Neuronal stem cell (in vitro differentiated cells): ENCODE results near the gene TBC1D22B.

ENCODE experiments used
- DNase-seq: peaks from one replicate; pipeline ENCODE4 v3.0.0-alpha.2; 2013; ENCODE audit warnings: low spot score
- H2AFZ ChIP-seq: one replicate; pipeline ENCODE4 v1.6.1; 2013; ENCODE audit warnings: mild to moderate bottlenecking, low read length, inconsistent platforms
- H2AK5ac ChIP-seq: 2 replicates; pipeline ENCODE4 v1.6.1; 2013; ENCODE audit warnings: low read depth, mild to moderate bottlenecking, inconsistent platforms, low read length, moderate library complexity, mixed read lengths
- H2BK120ac ChIP-seq: 2 replicates; pipeline ENCODE4 v1.6.1; 2013; ENCODE audit warnings: low read depth, mild to moderate bottlenecking, inconsistent platforms, low read length, moderate library complexity, mixed read lengths
- H2BK12ac ChIP-seq: one replicate; pipeline ENCODE4 v1.6.1; 2013; ENCODE audit warnings: low read length, inconsistent platforms
- H2BK15ac ChIP-seq: 2 replicates; pipeline ENCODE4 v1.6.1; 2013; ENCODE audit warnings: mild to moderate bottlenecking, low read length, inconsistent platforms, mixed read lengths
- H2BK5ac ChIP-seq: one replicate; pipeline ENCODE4 v1.6.1; 2013; ENCODE audit warnings: inconsistent platforms, mild to moderate bottlenecking, low read length, moderate library complexity
- H3K14ac ChIP-seq: one replicate; pipeline ENCODE4 v1.6.1; 2013; ENCODE audit warnings: low read length, inconsistent platforms
- H3K18ac ChIP-seq: 2 replicates; pipeline ENCODE4 v1.6.1; 2013; ENCODE audit warnings: low read length, inconsistent platforms
- H3K23ac ChIP-seq: 2 replicates; pipeline ENCODE4 v1.6.1; 2013; ENCODE audit warnings: low read depth, mild to moderate bottlenecking, mixed read lengths, low read length, inconsistent platforms; ENCODE audit not compliant: poor library complexity
- H3K27ac ChIP-seq: replicated peaks from 3 replicates; pipeline ENCODE4 v1.5.1; 2013; ENCODE audit warnings: low read length, inconsistent platforms
- H3K27me3 ChIP-seq, 3 experiments: 2 replicates each; pipeline ENCODE4 v1.6.1; 2013; ENCODE audit warnings: low read length in 3 of 3, mild to moderate bottlenecking in 2 of 3, inconsistent platforms in 1 of 3, low read depth in 1 of 3, mixed read lengths in 1 of 3, moderate library complexity in 1 of 3; ENCODE audit not compliant: control insufficient read depth in 3 of 3, insufficient read depth in 3 of 3
- H3K36me3 ChIP-seq, 2 donors: replicated peaks in 1 of 2; 2 replicates each; pipeline ENCODE4 v1.6.1; 2013; ENCODE audit warnings: low read length in 2 of 2; ENCODE audit not compliant: control insufficient read depth in 2 of 2, insufficient read depth in 2 of 2
- H3K4ac ChIP-seq: 2 replicates; pipeline ENCODE4 v1.6.1; 2013; ENCODE audit warnings: inconsistent platforms, mild to moderate bottlenecking, low read length, moderate library complexity
- H3K4me1 ChIP-seq, 2 donors: 1 replicate in 1 of 2; 2 replicates in 1 of 2; pipeline ENCODE4 v1.6.1; 2013; ENCODE audit warnings: low read length in 2 of 2, low read depth in 1 of 2; ENCODE audit not compliant: control insufficient read depth in 2 of 2, insufficient read depth in 1 of 2
- H3K4me2 ChIP-seq: one replicate; pipeline ENCODE4 v1.6.1; 2013; ENCODE audit warnings: mild to moderate bottlenecking, low read length, inconsistent platforms; ENCODE audit not compliant: insufficient read depth, poor library complexity, severe bottlenecking
- H3K4me3 ChIP-seq, 2 donors: 2 replicates each; pipeline ENCODE4 v1.5.1; 2013; ENCODE audit warnings: low read length in 2 of 2, mild to moderate bottlenecking in 2 of 2, inconsistent platforms in 1 of 2, moderate library complexity in 1 of 2
- H3K79me1 ChIP-seq: one replicate; pipeline ENCODE4 v1.6.1; 2013; ENCODE audit warnings: low read depth, mild to moderate bottlenecking, inconsistent platforms, low read length, moderate library complexity
- H3K9ac ChIP-seq: one replicate; pipeline ENCODE4 v1.6.1; 2013; ENCODE audit warnings: mild to moderate bottlenecking, low read depth, low read length, inconsistent platforms; ENCODE audit not compliant: poor library complexity
- H3K9me3 ChIP-seq, 2 donors: replicated peaks in 1 of 2; 2 replicates each; pipeline versions ENCODE3 to v1.6.1; 2013; ENCODE audit warnings: low read length in 2 of 2, mild to moderate bottlenecking in 2 of 2, inconsistent platforms in 1 of 2, low read depth in 1 of 2, mixed read lengths in 1 of 2, moderate library complexity in 1 of 2; ENCODE audit not compliant: control insufficient read depth in 2 of 2, insufficient read depth in 1 of 2
- H4K8ac ChIP-seq: one replicate; pipeline ENCODE4 v1.6.1; 2013; ENCODE audit warnings: low read depth, mild to moderate bottlenecking, inconsistent platforms, low read length, moderate library complexity
- H4K91ac ChIP-seq: one replicate; pipeline ENCODE4 v1.6.1; 2013; ENCODE audit warnings: low read length, low read depth, mild to moderate bottlenecking, inconsistent platforms; ENCODE audit not compliant: poor library complexity
- WGBS, 2 donors: extraction: QIAGEN DNeasy Blood & Tissue Kit; methylation state at CpG; one replicate each; pipeline ENCODE4 v1.1.7; 2013; ENCODE audit warnings: missing lambda C conversion rate in 2 of 2, mixed read lengths in 1 of 2; ENCODE audit not compliant: insufficient read length in 2 of 2, insufficient replicate concordance in 1 of 2; ENCODE audit errors: extremely low coverage in 2 of 2; 5-methylcytosine and 5-hydroxymethylcytosine counted together

The TBC1D22B gene

GRCh38 chr6:37309692-37310091 is 52.1 kb downstream of the TBC1D22B start:
- Histone ChIP-seq H3K4me3 (no peak overlapping the region), H2BK5ac (no peak overlapping the region), H2AK5ac (no peak overlapping the region), H3K36me3 (peaks cover 11 to 32% of the 10 kb centered on the region in 2 donors), H4K8ac (no peak overlapping the region), H3K9me3 (peaks cover 0 to 2% of the 10 kb centered on the region in 2 donors), H2AFZ (no peak overlapping the region), H3K4me1 (peaks cover 4 to 11% of the 10 kb centered on the region in 2 donors), H2BK15ac (no peak overlapping the region), H3K79me1 (no peaks in the 10 kb centered on the region), H3K27me3 (no peaks in the 10 kb centered on the region), H3K14ac (no peak overlapping the region), H2BK12ac (no peak overlapping the region), H2BK120ac (no peak overlapping the region), H4K91ac (no peak overlapping the region), H3K4ac (no peak overlapping the region), H3K27ac (no peak overlapping the region), H3K18ac (no peak overlapping the region), H3K9ac (no peak overlapping the region), H3K23ac (no peak overlapping the region), H3K4me2 (no peak overlapping the region)
- WGBS, 2 donors = no CpG with 5 or more reads among the region's 3 CpGs
- no peak for DNase-seq

- H3K9ac ChIP-seq = no peak overlapping the region
- H3K4me3 ChIP-seq = no peak overlapping the region
- H3K14ac ChIP-seq = no peak overlapping the region
- H2BK12ac ChIP-seq = no peak overlapping the region
- no peak overlapping the region for H2BK5ac ChIP-seq
- no peak overlapping the region for H3K4ac ChIP-seq
- no peaks in the 10 kb centered on the region for H3K79me1 ChIP-seq
- H3K27ac ChIP-seq = no peak overlapping the region
- H3K36me3 ChIP-seq = peaks cover 14 to 41% of the 10 kb centered on the region in 2 donors
- H3K27me3 ChIP-seq = no peaks in the 10 kb centered on the region
- H3K18ac ChIP-seq = no peak overlapping the region
- no peak for DNase-seq
- no peak overlapping the region for H3K23ac ChIP-seq
- no peak overlapping the region for H2BK120ac ChIP-seq
- peaks cover 4 to 11% of the 10 kb centered on the region in 2 donors for H3K4me1 ChIP-seq
- no peak overlapping the region for H4K91ac ChIP-seq
- H3K4me2 ChIP-seq = no peak overlapping the region
- H2AK5ac ChIP-seq = no peak overlapping the region
- H4K8ac ChIP-seq = no peak overlapping the region
- WGBS, 2 donors = no CpG with 5 or more reads among the region's 3 CpGs
- H3K9me3 ChIP-seq = peaks cover 0 to 2% of the 10 kb centered on the region in 2 donors
- H2AFZ ChIP-seq = no peak overlapping the region
- H2BK15ac ChIP-seq = no peak overlapping the region
These were observed 53.4 kb downstream of the TBC1D22B start for GRCh38 chr6:37310966-37311365.

- Histone ChIP-seq H3K4me1 (peaks cover 4 to 11% of the 10 kb centered on the region in 2 donors), H3K14ac (no peak overlapping the region), H2AK5ac (no peak overlapping the region), H3K27me3 (no peaks in the 10 kb centered on the region), H2BK5ac (no peak overlapping the region), H2BK15ac (no peak overlapping the region), H3K27ac (no peak overlapping the region), H2BK120ac (no peak overlapping the region), H2BK12ac (no peak overlapping the region), H4K8ac (no peak overlapping the region), H3K18ac (no peak overlapping the region), H4K91ac (no peak overlapping the region), H3K4ac (no peak overlapping the region), H3K79me1 (no peaks in the 10 kb centered on the region), H3K23ac (no peak overlapping the region), H3K9me3 (no peaks in the 10 kb centered on the region), H3K4me3 (no peak overlapping the region), H2AFZ (no peak overlapping the region), H3K9ac (no peak overlapping the region), H3K36me3 (peaks cover 20 to 45% of the 10 kb centered on the region in 2 donors), H3K4me2 (no peak overlapping the region)
- no CpG with 5 or more reads among the region's 2 CpGs for WGBS, 2 donors
- DNase-seq = no peak
These were observed 54.3 kb downstream of the TBC1D22B start for GRCh38 chr6:37311741-37312473.

- H3K27me3 ChIP-seq = no peaks in the 10 kb centered on the region
- no peak overlapping the region for H3K23ac ChIP-seq
- no peak overlapping the region for H2BK15ac ChIP-seq
- no peak overlapping the region for H2BK12ac ChIP-seq
- peaks cover 0 to 6% of the 10 kb centered on the region in 2 donors for H3K4me1 ChIP-seq
- no peak overlapping the region for H3K4ac ChIP-seq
- H2AK5ac ChIP-seq = no peak overlapping the region
- no peak overlapping the region for H3K9ac ChIP-seq
- H3K36me3 ChIP-seq = peaks cover 26 to 65% of the 10 kb centered on the region in 2 donors
- WGBS, 2 donors = no CpG with 5 or more reads among the region's 13 CpGs
- no peak overlapping the region for H4K91ac ChIP-seq
- no peak overlapping the region for H2BK5ac ChIP-seq
- H4K8ac ChIP-seq = no peak overlapping the region
- H2AFZ ChIP-seq = no peak overlapping the region
- no peak overlapping the region for H3K4me2 ChIP-seq
- no peak overlapping the region for H3K18ac ChIP-seq
- H3K27ac ChIP-seq = no peak overlapping the region
- no peaks in the 10 kb centered on the region for H3K79me1 ChIP-seq
- H3K9me3 ChIP-seq = no peaks in the 10 kb centered on the region
- H2BK120ac ChIP-seq = no peak overlapping the region
- no peak overlapping the region for H3K4me3 ChIP-seq
- no peak for DNase-seq
- no peak overlapping the region for H3K14ac ChIP-seq
These were observed 56.3 kb downstream of the TBC1D22B start for GRCh38 chr6:37313723-37314486.
